GM10248 (cell line): ENCODE measurements around the gene EML5.

Experiments used
- CTCF ChIA-PET: fragments of 300-600 bp; sonication (Branson Sonifier 250); formaldehyde crosslinking; extraction: SDS; loops from one replicate; lab custom pipeline; 2021; ENCODE audit warnings: antibody characterized with exemption; lab: Yijun Ruan, JAX
- POLR2A ChIA-PET: fragments of 350-650 bp; sonication (Branson Sonifier 250); formaldehyde crosslinking; extraction: SDS; loops from one replicate; lab custom pipeline; 2020; ENCODE audit warnings: antibody characterized with exemption; lab: Yijun Ruan, JAX
- DNase-seq: peaks from one replicate; pipeline ENCODE4 v3.0.0; 2012; ENCODE audit errors: extremely low spot score
- TF ChIP-seq, protein P1 (sequence below): IDR thresholded peaks from 2 replicates; pipeline ENCODE4 v1.5.1; 2012; ENCODE audit warnings: mild to moderate bottlenecking, low read depth; ENCODE audit errors: extremely low read depth, missing control alignments, control extremely low read depth

EML5 gene

DNA sequence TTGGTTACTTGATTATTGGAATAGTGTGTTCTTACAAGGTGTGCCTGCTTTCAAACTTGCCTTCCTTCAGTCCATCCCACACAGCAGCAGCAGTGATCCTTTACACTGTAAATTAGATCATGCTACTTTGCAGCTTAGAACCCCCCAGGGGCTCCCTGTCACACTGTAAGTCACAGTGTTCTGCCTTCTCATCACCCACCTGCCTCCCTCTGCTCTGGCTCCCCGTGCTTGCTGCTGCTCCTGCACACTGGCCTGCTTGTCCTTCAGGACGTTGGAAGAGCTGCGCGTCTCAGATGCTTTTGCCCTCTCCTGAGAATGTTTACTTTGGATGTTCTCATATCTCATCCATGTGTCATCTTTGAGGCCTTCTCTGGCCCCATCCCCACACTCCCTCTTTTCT, 202.6 kb downstream of the EML5 start:
- ChIA-PET POLR2A (no interaction called here), CTCF (interaction anchor here (1.1 to 1.4 kb wide), 2 partner anchors 8 to 200 kb away, joined by 3 read pairs; no protein-coding TSS in a partner anchor)
- no peak for DNase-seq
- TF ChIP-seq, protein P1, sequence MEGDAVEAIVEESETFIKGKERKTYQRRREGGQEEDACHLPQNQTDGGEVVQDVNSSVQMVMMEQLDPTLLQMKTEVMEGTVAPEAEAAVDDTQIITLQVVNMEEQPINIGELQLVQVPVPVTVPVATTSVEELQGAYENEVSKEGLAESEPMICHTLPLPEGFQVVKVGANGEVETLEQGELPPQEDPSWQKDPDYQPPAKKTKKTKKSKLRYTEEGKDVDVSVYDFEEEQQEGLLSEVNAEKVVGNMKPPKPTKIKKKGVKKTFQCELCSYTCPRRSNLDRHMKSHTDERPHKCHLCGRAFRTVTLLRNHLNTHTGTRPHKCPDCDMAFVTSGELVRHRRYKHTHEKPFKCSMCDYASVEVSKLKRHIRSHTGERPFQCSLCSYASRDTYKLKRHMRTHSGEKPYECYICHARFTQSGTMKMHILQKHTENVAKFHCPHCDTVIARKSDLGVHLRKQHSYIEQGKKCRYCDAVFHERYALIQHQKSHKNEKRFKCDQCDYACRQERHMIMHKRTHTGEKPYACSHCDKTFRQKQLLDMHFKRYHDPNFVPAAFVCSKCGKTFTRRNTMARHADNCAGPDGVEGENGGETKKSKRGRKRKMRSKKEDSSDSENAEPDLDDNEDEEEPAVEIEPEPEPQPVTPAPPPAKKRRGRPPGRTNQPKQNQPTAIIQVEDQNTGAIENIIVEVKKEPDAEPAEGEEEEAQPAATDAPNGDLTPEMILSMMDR, result no peak

- no peak for DNase-seq
- ChIA-PET POLR2A (no interaction called here), CTCF (interaction anchor here (1.2 kb wide), 1 partner anchor 23 kb away, joined by 4 read pairs; no protein-coding TSS in a partner anchor)
- TF ChIP-seq, protein P1, result no peak
These were observed 204.7 kb downstream of the EML5 start for GRCh38 chr14:88588081-88588480.

DNA sequence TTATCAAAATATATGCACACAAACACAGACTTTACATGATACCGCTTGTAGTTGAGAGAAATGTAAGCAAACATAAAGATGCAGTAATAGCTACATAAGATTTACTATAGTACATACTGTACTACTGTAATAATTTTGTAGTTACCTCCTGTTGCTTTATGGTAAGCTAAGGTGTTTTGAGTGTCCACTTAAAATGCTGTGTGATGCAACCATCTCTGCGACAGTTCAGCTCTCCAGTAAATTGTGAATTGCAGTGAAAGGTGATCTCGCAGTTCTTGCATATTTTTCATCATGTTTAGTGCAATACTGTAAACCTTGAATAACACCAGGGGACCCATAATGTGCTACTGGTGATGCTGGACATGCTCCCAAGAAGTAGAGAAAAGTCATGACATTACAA, 208.3 kb downstream of the EML5 start:
- ChIA-PET CTCF (interaction anchor here (1.7 to 2.4 kb wide), 2 partner anchors 10 to 13 kb away, joined by 4 to 6 read pairs; no protein-coding TSS in a partner anchor), POLR2A (interaction anchor here (0.7 kb wide), 1 partner anchor 9 kb away, joined by 3 read pairs; no protein-coding TSS in a partner anchor)
- TF ChIP-seq, protein P1, result no peak
- DNase-seq, result no peak

DNA sequence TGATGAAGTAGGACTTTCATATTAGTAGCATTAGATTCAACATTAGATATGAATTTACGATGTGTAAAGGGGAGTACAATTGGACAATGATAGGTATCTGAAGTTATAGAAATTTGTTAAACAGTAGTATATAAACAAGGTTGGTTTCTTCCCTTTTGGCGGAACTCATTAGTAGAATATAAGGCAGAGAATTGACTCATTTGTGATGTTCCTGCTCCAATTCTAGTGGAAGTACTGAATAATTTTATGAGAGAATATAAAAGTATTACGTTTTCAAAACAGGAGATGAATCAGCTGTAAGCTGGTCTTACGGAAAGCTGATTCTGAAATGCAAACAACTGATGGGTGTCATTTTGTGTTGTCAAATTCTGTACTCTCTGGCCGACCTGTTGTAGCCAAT, 216.5 kb downstream of the EML5 start:
- ChIA-PET POLR2A (no interaction called here), CTCF (interaction anchor here (1.0 kb wide), 1 partner anchor 22 kb away, joined by 3 read pairs; no protein-coding TSS in a partner anchor)
- TF ChIP-seq, protein P1, result no peak
- no peak for DNase-seq

DNA sequence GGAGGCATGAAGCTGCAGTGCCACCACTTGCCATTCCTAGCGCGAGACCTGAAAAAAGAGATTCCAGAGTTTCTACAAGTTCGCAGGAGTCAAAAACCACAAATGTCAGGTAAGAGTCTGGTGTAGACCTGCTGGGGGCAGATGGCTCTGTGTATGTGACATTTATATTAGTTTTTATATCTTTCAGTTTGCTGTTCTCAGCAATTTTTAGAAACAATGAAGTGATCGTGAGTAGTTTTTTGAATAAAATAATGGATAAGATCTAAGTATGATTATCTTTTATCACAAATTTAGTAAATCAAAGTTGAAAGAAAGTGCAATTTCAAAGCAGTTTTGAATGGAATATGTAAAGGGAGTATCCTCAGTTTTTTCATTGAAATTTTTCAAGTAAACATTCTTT, 220.6 kb downstream of the EML5 start:
- CTCF ChIA-PET, result no interaction called here
- POLR2A ChIA-PET, result no interaction called here
- no peak for DNase-seq
- TF ChIP-seq, protein P1, result no peak

DNA sequence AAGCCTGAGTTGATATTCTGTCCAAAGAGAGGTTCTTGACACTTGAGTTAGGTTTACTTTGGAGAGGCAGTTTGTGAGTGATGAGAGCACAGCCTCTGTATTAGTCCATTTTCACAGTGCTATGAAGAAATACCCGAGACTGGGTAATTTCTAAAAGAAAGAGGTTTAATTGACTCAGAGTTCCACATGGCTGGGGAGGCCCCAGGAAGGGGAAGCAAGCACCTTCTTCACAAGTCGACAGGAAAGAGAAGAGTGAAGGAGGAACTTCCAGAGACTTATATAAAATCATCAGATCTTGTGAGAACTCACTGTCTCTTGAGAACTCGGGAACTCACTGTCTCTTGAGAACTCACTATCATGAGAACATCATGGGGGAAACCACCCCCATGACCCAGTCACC, 224.6 kb downstream of the EML5 start:
- TF ChIP-seq, protein P1, result no peak
- no peak for DNase-seq
- ChIA-PET CTCF (interaction anchor here (1.5 kb wide), 2 partner anchors 11 to 36 kb away, joined by 3 read pairs; no protein-coding TSS in a partner anchor), POLR2A (no interaction called here)
